CD4-positive, alpha-beta T cell treated with Interleukin-15 for 4 hours (primary cell): ENCODE data around the gene KIRREL3.

ENCODE experiments used
- DNase-seq: peaks from one replicate; pipeline ENCODE4 v3.0.0-alpha.2; 2020; ENCODE audit warnings: low spot score

KIRREL3 gene

GRCh38 chr11:126738295-126739031 is 262.1 kb downstream of the KIRREL3 start:
- no peak for DNase-seq

- no peak for DNase-seq
These were observed 263.6 kb downstream of the KIRREL3 start for GRCh38 chr11:126736682-126737572.

- DNase-seq, result no peak
These were observed 265.8 kb downstream of the KIRREL3 start for GRCh38 chr11:126734752-126735151.

DNA sequence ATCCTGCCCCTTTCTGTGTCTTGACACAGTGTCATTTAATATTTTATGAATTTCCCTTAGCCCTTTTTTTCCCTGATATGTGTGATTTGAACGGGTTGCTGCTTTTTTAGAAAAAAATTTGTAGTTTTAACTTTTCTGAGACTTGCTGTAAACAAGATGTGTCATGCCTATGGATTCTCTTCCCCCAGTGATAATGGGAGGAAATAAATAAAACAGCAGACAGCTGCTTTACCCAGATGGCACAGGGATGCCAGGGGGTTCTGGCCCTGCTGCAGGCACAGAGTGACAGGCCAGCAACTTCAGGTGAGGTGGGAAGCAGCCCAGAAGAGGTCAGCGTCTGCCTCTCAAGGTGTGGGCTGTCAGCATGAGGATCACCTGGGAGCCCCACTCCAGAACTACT is 266.9 kb downstream of the KIRREL3 start:
- no peak for DNase-seq

GRCh38 chr11:126732981-126733380 is 267.6 kb downstream of the KIRREL3 start:
- DNase-seq, result no peak

GRCh38 chr11:126731576-126732142 is 268.9 kb downstream of the KIRREL3 start:
- no peak for DNase-seq

DNA sequence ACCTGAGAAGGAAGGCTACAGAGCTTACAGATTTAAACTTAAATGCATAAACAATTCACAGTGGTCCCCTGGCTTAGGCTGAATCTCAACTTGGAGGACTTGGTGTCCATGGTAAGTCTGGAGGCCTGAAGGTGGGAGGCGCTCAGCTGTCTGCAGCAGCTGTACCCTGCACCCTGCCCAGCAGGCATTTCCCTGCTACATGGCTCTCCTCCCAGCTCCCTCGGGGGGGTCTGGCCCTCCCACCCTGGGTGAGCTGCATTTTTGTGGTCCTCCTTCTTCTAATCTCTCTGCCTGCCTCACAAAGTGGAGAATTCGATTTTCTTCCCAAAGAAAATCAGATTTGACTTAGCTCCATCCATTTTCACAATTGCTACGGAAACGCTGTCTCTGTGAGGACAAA is 273.2 kb downstream of the KIRREL3 start:
- no peak for DNase-seq

GRCh38 chr11:126725521-126725920 is 275.0 kb downstream of the KIRREL3 start:
- DNase-seq, result no peak

GRCh38 chr11:126725043-126725442 is 275.5 kb downstream of the KIRREL3 start:
- no peak for DNase-seq

GRCh38 chr11:126723665-126724045 is 276.9 kb downstream of the KIRREL3 start:
- no peak for DNase-seq

- no peak for DNase-seq
These were observed 277.5 kb downstream of the KIRREL3 start for GRCh38 chr11:126722956-126723664.

DNA sequence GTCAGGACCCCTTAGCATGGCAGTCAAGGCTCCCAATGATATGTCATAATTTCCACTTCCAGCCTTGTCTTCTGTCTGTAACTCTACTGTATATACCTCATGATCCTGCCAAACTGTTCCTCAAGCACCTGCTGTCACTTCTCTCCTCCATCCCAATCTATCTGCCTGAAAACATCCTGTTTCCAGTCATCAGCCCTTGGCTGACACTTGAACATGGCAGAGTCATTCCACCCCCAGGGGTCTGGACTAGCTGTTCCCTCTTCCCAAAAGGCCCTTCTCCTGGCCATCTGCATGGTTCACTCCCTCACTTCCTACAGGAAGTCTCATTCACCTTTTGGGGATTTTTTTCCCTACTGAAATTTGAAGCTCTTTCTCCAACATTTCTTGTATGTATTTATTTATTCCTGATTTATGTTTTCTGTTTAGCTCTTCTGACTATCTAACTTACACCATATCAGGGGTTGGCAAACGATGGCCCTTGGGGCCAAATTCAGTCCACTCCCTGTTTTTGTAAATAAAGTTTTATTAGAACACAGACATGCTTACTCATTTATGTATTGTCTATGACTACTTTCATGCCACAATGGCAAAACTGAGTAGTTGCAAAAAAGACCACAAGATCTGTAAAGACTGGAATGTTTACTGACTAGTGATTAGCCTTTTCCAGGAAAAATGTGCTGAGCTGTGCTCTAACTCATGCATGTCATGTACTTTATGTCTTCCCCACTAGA is 278.4 kb downstream of the KIRREL3 start:
- no peak for DNase-seq

GRCh38 chr11:126720539-126721235 is 279.9 kb downstream of the KIRREL3 start:
- no peak for DNase-seq

DNA sequence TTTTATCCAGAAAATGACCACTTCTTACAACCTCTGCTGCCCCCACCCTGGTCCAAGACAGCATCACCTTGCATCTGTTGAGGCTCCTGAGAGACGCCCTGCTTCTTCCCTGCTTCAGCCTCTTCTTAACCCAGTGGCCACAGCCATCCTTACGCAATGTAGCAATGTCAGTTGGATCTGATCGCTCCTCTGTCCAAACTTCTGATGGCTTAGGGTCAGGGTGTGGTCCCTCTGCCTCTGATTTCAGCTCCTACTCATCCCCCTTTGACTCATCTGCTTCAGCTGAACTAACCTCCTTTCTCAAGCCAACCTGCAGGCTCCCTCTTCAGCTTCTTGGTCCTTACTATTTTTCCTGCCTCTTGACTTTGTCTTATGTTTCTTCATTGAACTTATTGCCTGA is 280.8 kb downstream of the KIRREL3 start:
- no peak for DNase-seq

DNA sequence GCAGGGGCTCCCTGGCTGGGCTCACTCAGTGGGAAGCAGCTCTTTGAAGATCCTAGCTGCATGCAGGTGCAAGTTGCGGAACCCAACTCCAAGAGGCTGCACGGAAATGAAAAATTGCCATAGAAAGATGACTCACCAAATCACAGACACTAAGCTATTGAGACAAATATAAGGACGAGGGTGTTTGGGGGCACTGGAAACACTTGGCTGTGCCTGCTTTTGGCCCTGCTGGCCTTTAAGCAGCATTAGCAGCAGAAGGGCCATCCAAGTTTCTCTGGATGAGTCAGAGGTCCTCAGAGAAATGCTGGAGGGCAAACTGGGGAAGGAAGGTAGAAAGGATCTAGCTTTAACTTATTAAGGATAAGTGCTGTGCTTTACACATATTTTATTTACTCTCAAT is 282.3 kb downstream of the KIRREL3 start:
- DNase-seq, result no peak

DNA sequence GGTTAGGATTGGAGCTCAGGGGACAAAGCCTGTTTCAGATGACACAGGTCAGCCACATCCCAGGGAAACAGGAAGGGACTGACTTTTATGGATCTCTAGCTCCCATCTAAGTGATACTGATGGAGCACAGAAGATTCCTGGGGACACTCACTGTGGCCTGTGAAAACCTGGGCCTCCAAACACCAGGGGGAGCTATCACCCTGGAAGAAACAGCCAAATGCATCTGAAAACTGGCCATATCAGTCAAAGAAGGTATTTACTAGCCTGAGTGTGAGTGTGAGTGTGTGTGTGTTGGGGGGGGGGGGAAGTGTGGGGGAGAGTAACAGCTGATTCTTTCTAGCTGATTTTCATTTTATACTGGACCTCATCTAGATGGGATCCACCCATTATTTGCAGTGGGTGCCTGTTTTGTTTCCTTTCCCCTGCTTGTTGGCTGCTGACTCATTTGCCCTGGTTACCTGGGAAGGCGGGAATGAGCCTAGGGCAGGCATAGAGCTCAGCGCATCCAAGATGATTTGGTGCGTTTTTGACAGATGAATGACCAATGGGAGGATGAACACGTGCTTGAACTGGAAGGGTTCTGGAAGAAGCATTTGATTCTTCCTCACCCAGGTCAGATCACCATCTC is 284.0 kb downstream of the KIRREL3 start:
- peak; percentile 6 for DNase-seq

- DNase-seq, result no peak
These were observed 286.8 kb downstream of the KIRREL3 start for GRCh38 chr11:126713806-126714205.

DNA sequence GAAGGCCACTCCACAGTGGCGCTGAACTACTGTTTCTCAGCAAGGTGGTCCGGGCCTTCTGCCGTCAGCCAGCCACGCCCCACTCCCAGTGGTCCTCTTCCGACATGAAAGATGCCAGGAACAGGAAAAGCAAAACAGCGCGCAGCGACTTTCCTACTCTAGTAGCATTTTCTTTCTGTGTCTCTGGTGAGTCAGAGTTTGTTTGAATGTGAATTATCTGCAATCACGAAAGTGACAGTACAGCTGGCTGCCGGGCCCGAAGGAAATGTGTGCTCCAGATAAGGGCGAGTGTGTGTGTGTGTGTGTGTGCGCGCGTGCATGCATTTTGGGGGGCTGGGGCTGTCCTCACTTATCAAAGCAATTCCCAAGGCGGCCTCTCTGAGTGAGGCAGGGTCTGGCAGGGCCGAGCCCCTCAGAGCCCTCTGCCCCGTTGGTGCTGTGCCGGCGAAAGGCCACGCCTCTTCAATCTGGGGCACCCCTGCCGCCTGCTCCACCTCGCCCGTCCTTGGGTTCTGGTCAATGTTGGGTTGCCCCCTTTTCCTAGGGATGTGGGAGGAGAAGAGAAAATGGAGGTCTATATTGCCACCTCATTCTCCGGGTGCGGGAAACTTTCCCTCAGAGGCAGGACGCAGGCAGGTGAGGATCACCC is 288.5 kb downstream of the KIRREL3 start:
- no peak for DNase-seq

DNA sequence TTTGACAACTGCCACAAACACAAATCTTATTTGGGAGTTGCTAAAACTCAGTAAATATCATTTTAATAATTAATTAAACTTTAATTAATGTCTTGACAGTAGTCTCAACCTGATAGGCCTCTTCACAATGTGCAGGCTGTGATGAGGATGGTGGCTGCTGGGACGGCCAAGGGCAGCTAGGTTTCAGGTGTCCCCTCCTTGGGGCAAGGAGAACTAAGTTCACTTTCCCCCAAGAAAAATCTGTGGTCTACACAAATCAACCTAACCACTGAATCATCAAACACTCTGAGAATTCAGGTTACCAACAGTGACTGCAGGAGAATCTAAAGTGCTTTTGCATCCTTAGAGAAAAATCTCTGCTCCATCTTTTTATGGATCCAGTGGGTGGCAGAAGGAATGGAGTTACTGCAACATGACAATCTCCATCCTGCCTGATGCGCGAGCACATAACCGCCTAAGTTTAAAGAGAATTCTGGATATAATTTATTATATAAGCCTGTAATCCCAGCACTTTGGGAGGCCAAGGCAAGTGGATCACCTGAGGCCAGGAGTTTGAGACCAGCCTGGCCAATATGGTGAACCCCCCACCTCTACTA is 289.7 kb downstream of the KIRREL3 start:
- no peak for DNase-seq

DNA sequence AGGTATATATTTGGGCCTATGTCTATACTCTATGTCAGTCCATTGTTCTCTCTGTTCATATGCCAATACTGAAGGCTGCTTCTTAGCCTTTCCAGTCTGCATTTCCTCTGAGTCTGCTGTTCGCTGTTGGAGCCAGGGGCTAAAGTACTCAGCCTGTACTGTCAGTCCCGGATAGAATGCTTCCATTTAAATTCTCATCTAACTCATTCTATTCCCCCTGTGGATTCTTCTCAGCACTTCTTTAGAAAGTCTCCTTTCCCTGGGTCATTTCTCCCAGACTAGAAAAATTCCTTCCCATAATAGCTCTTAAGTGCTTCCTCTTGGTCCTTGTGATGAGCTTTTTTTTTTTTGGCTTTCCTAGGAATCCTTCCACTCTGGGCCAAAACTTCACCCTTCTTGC is 293.1 kb downstream of the KIRREL3 start:
- DNase-seq, result no peak
